Activated CD8-positive, alpha-beta T cell treated with anti-CD3 and anti-CD28 coated beads, Interleukin-2, amount 10 ng/mL, durations not matched to agents 7 days and 5 days (primary cell): ENCODE measurements around the gene RTP2. TPM values are rescaled to one million over a fixed set of nuclear protein-coding genes. Genes with fewer than 3 reads are reported as not detected.

Experiments used
- ATAC-seq: fragments of 150-1000 bp; cut with Tn5 transposase; one replicate; pipeline ENCODE4 v1.10.0; 2021; ENCODE audit warnings: moderate library complexity
- CTCF ChIA-PET: fragments of 350-600 bp; sonication (Branson Sonifier 250); formaldehyde crosslinking; loops from one replicate; lab custom pipeline; 2021; ENCODE audit warnings: antibody characterized with exemption; lab: Charles Lee
- POLR2A ChIA-PET: fragments of 350-600 bp; sonication (Branson Sonifier 250); formaldehyde crosslinking; loops from one replicate; lab custom pipeline; 2021; ENCODE audit warnings: antibody characterized with exemption; lab: Charles Lee
- DNase-seq: peaks from one replicate; pipeline ENCODE4 v3.0.0-alpha.2; 2020
- H3K27ac Mint-ChIP-seq: one replicate; pipeline ENCODE4 v1.8.0; 2021; ENCODE audit warnings: mild to moderate bottlenecking, mixed read lengths
- H3K27me3 Mint-ChIP-seq: one replicate; pipeline ENCODE4 v1.8.0; 2021; ENCODE audit warnings: low read depth, mixed read lengths
- H3K36me3 Mint-ChIP-seq: one replicate; pipeline ENCODE4 v1.8.0; 2021; ENCODE audit warnings: low read depth, mixed read lengths
- H3K4me1 Mint-ChIP-seq: one replicate; pipeline ENCODE4 v1.8.0; 2021; ENCODE audit warnings: low read depth, mixed read lengths
- H3K4me3 Mint-ChIP-seq: one replicate; pipeline ENCODE4 v1.8.0; 2021; ENCODE audit warnings: mild to moderate bottlenecking, mixed read lengths
- H3K9me3 Mint-ChIP-seq: one replicate; pipeline ENCODE4 v1.8.0; 2022; ENCODE audit warnings: mixed read lengths; ENCODE audit not compliant: insufficient read depth
- total RNA-seq, 2 experiments: library from RNA; stranded (reverse); gene quantifications; one replicate each; pipeline ENCODE4 v1.2.3, GENCODE V29; 2021

Gene RTP2
- total RNA-seq, 2 experiments from 2014 or later: not detected

GRCh38 chr3:187665764-187666402, 36.5 kb downstream of the RTP2 start:
- ATAC-seq: no peak
- H3K27me3 Mint-ChIP-seq: peaks cover 42% of the 10 kb centered on the region
- no peaks in the 10 kb centered on the region for H3K36me3 Mint-ChIP-seq
- no peak overlapping the region for H3K4me3 Mint-ChIP-seq
- DNase-seq: no peak
- CTCF ChIA-PET: interaction anchor here (2.3 kb wide), 1 partner anchor 13 kb away, joined by 14 read pairs; no protein-coding TSS in a partner anchor
- no peaks in the 10 kb centered on the region for H3K4me1 Mint-ChIP-seq
- POLR2A ChIA-PET: no interaction called here
- H3K27ac Mint-ChIP-seq: no peak overlapping the region
- no peaks in the 10 kb centered on the region for H3K9me3 Mint-ChIP-seq

GRCh38 chr3:187665010-187665409, 37.3 kb downstream of the RTP2 start:
- Mint-ChIP-seq H3K36me3 (no peaks in the 10 kb centered on the region), H3K4me1 (no peaks in the 10 kb centered on the region), H3K27ac (no peak overlapping the region), H3K4me3 (no peak overlapping the region), H3K27me3 (peaks cover 36% of the 10 kb centered on the region), H3K9me3 (no peaks in the 10 kb centered on the region)
- CTCF ChIA-PET: interaction anchor here (2.3 kb wide), 1 partner anchor 14 kb away, joined by 14 read pairs; no protein-coding TSS in a partner anchor
- POLR2A ChIA-PET: no interaction called here
- no peak for ATAC-seq
- no peak for DNase-seq

GRCh38 chr3:187662848-187663409, 39.4 kb downstream of the RTP2 start:
- no peaks in the 10 kb centered on the region for H3K9me3 Mint-ChIP-seq
- CTCF ChIA-PET: interaction anchor here (0.9 to 1.9 kb wide), 3 partner anchors 8 to 343 kb away, joined by 3 to 6 read pairs (median 4); no protein-coding TSS in a partner anchor
- ATAC-seq (no peak), DNase-seq (no peak)
- H3K27me3 Mint-ChIP-seq: peaks cover 34% of the 10 kb centered on the region
- POLR2A ChIA-PET: no interaction called here
- no peak overlapping the region for H3K4me3 Mint-ChIP-seq
- no peaks in the 10 kb centered on the region for H3K4me1 Mint-ChIP-seq
- no peak overlapping the region for H3K27ac Mint-ChIP-seq
- H3K36me3 Mint-ChIP-seq: no peaks in the 10 kb centered on the region

GRCh38 chr3:187661267-187661666, 41.1 kb downstream of the RTP2 start:
- no peaks in the 10 kb centered on the region for H3K9me3 Mint-ChIP-seq
- POLR2A ChIA-PET: no interaction called here
- no peaks in the 10 kb centered on the region for H3K4me1 Mint-ChIP-seq
- H3K4me3 Mint-ChIP-seq: no peak overlapping the region
- CTCF ChIA-PET: interaction anchor here (1.0 to 2.0 kb wide), 3 partner anchors 19 to 441 kb away, joined by 3 to 19 read pairs (median 6); no protein-coding TSS in a partner anchor
- no peaks in the 10 kb centered on the region for H3K36me3 Mint-ChIP-seq
- peaks cover 31% of the 10 kb centered on the region for H3K27me3 Mint-ChIP-seq
- ATAC-seq (no peak), DNase-seq (no peak)
- H3K27ac Mint-ChIP-seq: no peak overlapping the region

GRCh38 chr3:187651282-187651681, 51.1 kb downstream of the RTP2 start:
- H3K9me3 Mint-ChIP-seq: no peaks in the 10 kb centered on the region

More at GRCh38 chr3:187651282-187651681, 51.1 kb downstream of the RTP2 start:
- ChIA-PET CTCF (interaction anchor here (1.1 to 1.9 kb wide), 2 partner anchors 13 to 28 kb away, joined by 3 to 10 read pairs; no protein-coding TSS in a partner anchor), POLR2A (no interaction called here)
- H3K36me3 Mint-ChIP-seq: no peaks in the 10 kb centered on the region
- peaks cover 43% of the 10 kb centered on the region for H3K27me3 Mint-ChIP-seq
- no peak for ATAC-seq
- no peak overlapping the region for H3K27ac Mint-ChIP-seq
- no peak for DNase-seq
- H3K4me3 Mint-ChIP-seq: no peak overlapping the region
- no peaks in the 10 kb centered on the region for H3K4me1 Mint-ChIP-seq

Other genes with a start within 250 kb of the RTP2 start
- gene SST, start 32.2 kb downstream of the RTP2 start, total RNA-seq: not detected
- 10 to 100 TPM; 11.8 to 12.6 TPM for gene BCL6, start 42.9 kb upstream of the RTP2 start, total RNA-seq